Neuron (in vitro differentiated cells): Measurements from ENCODE around the gene WDR18.

ENCODE experiments used
- H2AFZ ChIP-seq: one replicate; pipeline ENCODE4 v1.6.1; 2013; ENCODE audit warnings: low read depth, mild to moderate bottlenecking, inconsistent platforms, low read length, moderate library complexity
- H3K27me3 ChIP-seq: one replicate; pipeline ENCODE4 v1.6.1; 2013; ENCODE audit warnings: low read length; ENCODE audit not compliant: insufficient read depth
- H3K36me3 ChIP-seq: one replicate; pipeline ENCODE4 v1.6.1; 2013; ENCODE audit warnings: low read length; ENCODE audit not compliant: insufficient read depth
- H3K4me1 ChIP-seq: one replicate; pipeline ENCODE4 v1.6.1; 2013; ENCODE audit warnings: low read length; ENCODE audit not compliant: insufficient read depth
- H3K4me3 ChIP-seq: 2 replicates; pipeline ENCODE4 v1.5.1; 2013; ENCODE audit warnings: mild to moderate bottlenecking, low read length, moderate library complexity
- H3K9me3 ChIP-seq: one replicate; pipeline ENCODE4 v1.6.1; 2013; ENCODE audit warnings: low read length

Gene WDR18

DNA sequence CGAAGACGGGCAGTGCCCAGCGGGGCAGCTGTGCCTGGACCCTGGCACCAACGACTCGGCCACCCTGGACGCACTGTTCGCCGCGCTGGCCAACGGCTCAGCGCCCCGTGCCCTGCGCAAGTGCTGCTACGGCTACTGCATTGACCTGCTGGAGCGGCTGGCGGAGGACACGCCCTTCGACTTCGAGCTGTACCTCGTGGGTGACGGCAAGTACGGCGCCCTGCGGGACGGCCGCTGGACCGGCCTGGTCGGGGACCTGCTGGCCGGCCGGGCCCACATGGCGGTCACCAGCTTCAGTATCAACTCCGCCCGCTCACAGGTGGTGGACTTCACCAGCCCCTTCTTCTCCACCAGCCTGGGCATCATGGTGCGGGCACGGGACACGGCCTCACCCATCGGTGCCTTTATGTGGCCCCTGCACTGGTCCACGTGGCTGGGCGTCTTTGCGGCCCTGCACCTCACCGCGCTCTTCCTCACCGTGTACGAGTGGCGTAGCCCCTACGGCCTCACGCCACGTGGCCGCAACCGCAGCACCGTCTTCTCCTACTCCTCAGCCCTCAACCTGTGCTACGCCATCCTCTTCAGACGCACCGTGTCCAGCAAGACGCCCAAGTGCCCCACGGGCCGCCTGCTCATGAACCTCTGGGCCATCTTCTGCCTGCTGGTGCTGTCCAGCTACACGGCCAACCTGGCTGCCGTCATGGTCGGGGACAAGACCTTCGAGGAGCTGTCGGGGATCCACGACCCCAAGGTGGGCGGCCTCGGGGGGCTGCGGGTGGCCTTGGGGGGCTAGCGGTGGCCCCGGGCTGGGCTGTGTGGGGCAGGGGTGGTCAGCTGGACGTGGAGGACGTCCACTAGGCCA lies 20.9 kb downstream of the WDR18 start:
- peaks cover 9% of the 10 kb centered on the region for H3K4me1 ChIP-seq
- no peaks in the 10 kb centered on the region for H3K9me3 ChIP-seq
- peaks cover 10% of the 10 kb centered on the region for H3K27me3 ChIP-seq
- peaks cover 6% of the 10 kb centered on the region for H3K36me3 ChIP-seq
- no peak overlapping the region for H2AFZ ChIP-seq
- H3K4me3 ChIP-seq, result no peak overlapping the region

DNA sequence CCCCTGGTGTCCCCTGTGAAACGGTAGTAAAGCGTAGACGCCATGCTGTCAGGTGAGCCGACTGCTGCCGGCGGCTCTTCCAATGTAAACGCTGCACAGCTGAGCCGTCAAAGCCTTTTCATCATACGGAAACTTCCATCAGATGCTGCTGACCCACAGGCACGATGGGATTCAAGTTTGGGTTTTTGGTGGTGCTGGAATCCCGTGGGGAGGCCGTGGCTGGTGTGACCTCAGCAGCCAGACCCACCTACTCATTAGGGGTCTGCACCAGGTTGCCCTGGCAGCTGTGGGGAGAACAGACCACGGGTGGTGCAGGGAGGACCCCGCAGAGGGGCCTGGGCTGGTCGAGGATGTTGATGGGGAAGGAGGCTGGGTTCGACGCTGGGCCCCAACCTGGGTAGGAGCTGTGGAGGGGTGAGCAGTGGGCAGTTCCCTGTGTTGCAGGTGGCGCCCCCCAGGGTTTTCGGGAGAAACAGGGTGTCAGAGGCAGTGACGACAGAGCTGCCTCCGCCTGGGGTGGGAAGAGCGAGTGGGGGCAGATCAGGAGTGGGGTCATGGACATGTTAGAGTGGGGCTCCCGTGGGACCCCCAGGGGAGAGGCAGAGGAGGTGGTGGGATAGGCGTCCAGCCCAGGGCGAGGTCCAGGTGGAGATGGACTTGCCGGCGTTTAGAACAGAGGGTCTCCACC lies 22.7 kb downstream of the WDR18 start:
- Histone ChIP-seq H2AFZ (no peak overlapping the region), H3K4me3 (no peak overlapping the region), H3K36me3 (peaks cover 17% of the 10 kb centered on the region), H3K27me3 (no peaks in the 10 kb centered on the region), H3K4me1 (no peaks in the 10 kb centered on the region), H3K9me3 (no peaks in the 10 kb centered on the region)

DNA sequence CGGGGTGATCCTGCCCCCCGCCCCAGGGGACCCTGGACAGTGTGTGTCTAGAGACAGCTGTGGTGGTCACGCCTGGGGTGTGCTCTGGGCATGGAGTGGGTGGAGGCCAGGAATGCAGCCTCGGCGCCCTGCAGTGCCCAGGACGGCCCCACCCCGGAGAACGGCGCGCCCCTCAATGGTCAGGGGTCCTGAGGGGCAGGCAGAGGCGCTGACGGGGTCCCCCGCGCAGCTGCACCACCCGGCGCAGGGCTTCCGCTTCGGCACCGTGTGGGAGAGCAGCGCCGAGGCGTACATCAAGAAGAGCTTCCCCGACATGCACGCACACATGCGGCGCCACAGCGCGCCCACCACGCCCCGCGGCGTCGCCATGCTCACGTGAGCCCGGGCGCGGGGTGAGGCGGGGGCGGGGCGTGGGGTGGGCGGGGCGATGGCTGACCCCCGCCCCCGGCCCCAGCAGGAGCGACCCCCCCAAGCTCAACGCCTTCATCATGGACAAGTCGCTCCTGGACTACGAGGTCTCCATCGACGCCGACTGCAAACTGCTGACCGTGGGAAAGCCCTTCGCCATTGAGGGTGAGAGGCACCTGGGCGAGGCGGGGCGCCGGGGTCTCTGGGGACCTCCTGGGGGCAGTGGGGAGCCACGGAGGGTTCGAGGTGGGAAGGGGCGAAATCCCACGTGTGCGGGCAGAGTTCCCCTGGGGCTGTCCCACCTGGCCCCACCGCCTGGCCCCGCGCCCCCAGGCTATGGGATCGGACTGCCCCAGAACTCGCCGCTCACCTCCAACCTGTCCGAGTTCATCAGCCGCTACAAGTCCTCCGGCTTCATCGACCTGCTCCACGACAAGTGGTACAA lies 23.5 kb downstream of the WDR18 start:
- H3K4me3 ChIP-seq, result no peak overlapping the region
- H3K9me3 ChIP-seq, result no peaks in the 10 kb centered on the region
- H3K4me1 ChIP-seq, result no peaks in the 10 kb centered on the region
- peaks cover 25% of the 10 kb centered on the region for H3K36me3 ChIP-seq
- H3K27me3 ChIP-seq, result no peaks in the 10 kb centered on the region
- H2AFZ ChIP-seq, result no peak overlapping the region

DNA sequence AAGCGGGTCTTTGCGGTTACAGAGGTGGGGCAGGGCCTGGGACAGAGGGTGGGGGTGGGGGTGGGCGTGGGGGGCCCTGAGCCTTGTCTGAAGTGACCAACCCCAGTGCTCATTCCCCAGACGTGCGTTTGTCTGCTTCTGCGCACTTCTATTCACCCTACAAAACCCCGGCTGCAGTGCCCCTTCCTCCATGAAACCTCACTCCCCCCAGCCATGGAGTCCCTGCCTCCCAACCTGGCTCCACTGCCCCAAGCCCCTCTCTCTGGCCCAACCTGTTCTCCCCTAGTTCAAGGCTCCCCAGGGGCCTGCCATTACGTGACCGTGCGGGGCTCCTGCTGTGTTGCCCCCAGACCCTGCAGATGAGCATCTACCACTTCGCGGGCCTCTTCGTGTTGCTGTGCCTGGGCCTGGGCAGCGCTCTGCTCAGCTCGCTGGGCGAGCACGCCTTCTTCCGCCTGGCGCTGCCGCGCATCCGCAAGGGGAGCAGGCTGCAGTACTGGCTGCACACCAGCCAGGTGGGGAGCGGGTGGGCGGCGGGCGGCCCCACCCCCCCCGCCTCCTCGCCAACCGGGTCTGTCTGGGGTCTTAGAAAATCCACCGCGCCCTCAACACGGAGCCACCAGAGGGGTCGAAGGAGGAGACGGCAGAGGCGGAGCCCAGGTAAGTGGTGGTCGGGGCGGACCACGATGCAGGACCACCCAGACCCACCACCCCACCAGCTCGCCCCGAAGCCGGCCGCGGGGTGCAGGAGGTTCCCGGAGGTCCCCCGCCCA lies 24.3 kb downstream of the WDR18 start:
- Histone ChIP-seq H3K36me3 (peaks cover 32% of the 10 kb centered on the region), H3K27me3 (no peaks in the 10 kb centered on the region), H3K4me3 (no peak overlapping the region), H3K9me3 (no peaks in the 10 kb centered on the region), H3K4me1 (no peaks in the 10 kb centered on the region), H2AFZ (no peak overlapping the region)

DNA sequence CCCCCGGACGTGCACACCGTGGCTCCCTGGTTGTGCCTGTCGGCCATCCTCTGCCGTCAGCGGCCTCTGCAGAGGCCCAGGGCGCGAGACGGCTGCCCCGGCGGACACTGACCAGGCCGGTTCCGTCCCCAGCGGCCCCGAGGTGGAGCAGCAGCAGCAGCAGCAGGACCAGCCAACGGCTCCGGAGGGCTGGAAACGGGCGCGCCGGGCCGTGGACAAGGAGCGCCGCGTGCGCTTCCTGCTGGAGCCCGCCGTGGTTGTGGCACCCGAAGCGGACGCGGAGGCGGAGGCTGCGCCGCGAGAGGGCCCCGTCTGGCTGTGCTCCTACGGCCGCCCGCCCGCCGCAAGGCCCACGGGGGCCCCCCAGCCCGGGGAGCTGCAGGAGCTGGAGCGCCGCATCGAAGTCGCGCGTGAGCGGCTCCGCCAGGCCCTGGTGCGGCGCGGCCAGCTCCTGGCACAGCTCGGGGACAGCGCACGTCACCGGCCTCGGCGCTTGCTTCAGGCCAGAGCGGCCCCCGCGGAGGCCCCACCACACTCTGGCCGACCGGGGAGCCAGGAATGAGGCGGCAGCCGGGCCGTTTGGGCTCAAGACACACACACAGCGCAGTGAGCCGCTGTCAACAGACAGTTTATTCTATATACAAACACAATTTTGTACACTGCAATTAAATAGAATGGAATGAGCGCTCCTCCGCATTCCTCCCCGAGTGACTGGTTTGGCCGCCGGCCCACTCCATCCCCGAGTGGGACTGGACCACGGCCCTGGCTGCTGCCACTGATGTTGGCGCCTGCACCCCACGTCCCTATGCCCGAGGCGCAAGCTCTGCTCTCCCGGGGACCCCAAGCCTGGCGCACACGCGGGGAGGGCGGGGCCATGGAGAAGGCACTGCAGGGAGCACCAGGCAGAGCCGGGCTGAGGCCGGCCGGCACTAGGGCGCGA lies 25.2 kb downstream of the WDR18 start:
- Histone ChIP-seq H3K36me3 (peaks cover 40% of the 10 kb centered on the region), H3K27me3 (no peaks in the 10 kb centered on the region), H3K4me3 (no peak overlapping the region), H3K4me1 (no peaks in the 10 kb centered on the region), H2AFZ (no peak overlapping the region), H3K9me3 (no peaks in the 10 kb centered on the region)

DNA sequence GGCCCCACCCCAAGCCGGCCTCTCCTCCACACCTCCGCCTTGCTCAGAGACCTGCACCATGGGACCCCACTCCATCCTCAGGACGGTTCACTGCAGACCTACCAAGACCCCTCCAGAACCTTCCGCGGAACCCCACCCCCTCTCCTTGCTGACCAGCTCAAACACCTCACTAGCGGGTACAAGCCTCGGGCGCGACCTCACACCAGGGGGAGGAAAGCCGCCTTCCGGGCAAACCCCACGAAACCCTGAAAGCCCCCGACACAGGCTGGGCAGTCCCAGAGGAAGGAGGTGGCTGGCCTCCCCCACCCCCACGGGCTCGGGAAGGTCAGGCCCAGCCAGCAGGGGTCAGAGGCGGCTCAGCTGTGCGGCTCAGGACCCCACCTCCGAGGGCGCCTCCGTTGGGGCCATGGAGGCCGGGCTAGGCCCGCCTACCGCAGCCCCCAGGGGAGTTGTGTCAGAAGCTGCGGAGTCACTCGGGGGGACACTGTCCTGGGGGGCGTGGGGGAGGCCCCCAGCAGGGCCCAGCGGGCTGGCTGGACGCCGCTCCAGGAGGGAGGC lies 25.9 kb downstream of the WDR18 start:
- Histone ChIP-seq H3K4me3 (no peak overlapping the region), H3K27me3 (no peaks in the 10 kb centered on the region), H3K36me3 (peaks cover 44% of the 10 kb centered on the region), H3K4me1 (no peaks in the 10 kb centered on the region), H2AFZ (no peak overlapping the region), H3K9me3 (no peaks in the 10 kb centered on the region)

DNA sequence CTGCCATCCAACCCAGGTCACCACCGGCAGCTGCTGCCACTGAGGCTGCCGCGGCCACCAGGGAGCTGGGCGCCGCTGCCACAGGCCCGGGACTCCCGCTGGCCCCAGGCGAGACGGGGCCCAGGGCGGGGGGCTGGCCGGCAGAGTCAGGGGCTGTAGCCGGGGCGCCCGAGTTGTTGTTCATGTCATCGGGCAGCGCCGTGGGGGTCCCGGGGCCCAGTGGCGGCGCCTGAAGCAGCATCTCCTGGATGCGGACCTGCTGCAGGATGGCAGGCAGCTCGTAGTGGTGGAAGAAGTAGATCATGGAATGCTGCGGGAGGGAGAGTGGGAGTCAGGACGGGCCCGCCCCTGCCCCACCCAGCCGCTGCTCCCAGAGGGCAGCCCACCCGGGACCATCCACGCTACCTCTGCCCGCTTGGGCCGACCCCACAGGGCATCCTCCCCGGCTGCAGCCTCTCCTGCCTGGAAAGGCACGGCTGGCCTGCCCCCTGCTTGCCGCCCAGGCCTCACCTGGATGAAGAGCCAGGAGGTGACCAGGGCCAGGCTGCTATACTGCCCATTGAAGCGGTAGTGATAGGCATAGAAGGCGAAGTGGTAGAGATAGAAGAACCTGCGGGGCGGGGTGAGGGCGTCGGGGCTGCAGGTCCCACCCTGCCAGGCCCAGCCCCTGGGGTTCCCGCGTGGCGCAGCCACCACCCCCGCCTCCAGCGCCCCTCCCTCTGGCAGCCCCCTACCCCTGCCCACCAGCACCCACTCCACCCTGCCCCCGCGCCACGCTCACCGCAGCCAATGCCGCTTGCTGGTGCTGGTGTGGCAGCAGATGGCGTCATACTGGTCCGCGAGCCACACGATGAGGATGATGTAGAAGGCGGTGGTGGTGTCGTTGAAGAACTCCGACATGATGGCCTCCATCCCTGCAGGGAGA lies 26.7 kb downstream of the WDR18 start:
- H3K4me1 ChIP-seq, result peaks cover 5% of the 10 kb centered on the region
- no peak overlapping the region for H2AFZ ChIP-seq
- no peak overlapping the region for H3K4me3 ChIP-seq
- H3K36me3 ChIP-seq, result peaks cover 44% of the 10 kb centered on the region
- no peaks in the 10 kb centered on the region for H3K27me3 ChIP-seq
- H3K9me3 ChIP-seq, result no peaks in the 10 kb centered on the region

DNA sequence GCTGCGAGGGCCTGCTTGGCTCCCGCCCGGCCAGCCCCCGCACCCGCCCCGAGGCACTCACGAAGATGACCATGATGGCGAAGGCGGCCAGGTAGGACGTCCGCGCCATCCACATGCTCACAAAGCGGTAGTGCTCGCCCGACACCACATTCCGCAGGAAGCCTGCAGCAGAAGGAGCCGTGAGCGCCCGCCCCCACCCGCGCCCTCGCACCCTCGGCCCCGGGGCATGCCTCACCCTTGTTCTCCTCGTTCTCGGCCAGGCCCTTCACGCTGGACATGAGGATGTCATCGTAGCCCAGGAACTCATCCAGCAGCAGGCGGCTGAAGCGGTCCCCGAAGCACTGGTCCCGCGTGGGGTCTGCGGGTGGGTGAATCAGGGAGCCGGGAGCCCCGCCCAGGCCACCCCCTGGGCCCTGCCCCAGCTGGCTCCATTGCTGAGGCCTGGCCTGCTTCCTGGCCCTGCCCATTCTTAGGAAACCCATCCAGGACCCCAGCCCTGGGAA lies 27.7 kb downstream of the WDR18 start:
- H3K4me1 ChIP-seq, result peaks cover 15% of the 10 kb centered on the region
- peaks cover 44% of the 10 kb centered on the region for H3K36me3 ChIP-seq
- no peaks in the 10 kb centered on the region for H3K9me3 ChIP-seq
- no peak overlapping the region for H3K4me3 ChIP-seq
- H2AFZ ChIP-seq, result no peak overlapping the region
- no peaks in the 10 kb centered on the region for H3K27me3 ChIP-seq

DNA sequence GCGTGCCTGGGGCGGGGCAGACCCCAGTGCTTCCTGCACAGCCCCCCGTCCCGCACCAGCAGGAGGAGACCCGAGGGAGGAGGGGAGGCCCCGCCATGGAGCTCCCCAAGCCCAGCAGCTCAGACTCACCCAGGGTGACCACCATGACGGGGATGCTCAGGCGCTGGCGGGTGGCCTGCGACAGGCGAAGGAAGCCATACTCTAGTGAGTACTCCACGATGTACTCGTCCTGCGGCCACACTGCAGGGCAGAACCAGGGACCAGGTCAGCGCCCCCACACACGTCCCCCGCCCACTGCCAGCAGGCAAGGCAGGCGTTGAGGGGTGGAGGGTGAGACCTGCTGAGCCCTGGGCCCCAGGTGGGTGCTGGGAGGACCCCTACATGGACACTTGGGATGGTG lies 28.2 kb downstream of the WDR18 start:
- Histone ChIP-seq H2AFZ (no peak overlapping the region), H3K9me3 (no peaks in the 10 kb centered on the region), H3K36me3 (peaks cover 44% of the 10 kb centered on the region), H3K4me3 (no peak overlapping the region), H3K4me1 (peaks cover 19% of the 10 kb centered on the region), H3K27me3 (no peaks in the 10 kb centered on the region)

DNA sequence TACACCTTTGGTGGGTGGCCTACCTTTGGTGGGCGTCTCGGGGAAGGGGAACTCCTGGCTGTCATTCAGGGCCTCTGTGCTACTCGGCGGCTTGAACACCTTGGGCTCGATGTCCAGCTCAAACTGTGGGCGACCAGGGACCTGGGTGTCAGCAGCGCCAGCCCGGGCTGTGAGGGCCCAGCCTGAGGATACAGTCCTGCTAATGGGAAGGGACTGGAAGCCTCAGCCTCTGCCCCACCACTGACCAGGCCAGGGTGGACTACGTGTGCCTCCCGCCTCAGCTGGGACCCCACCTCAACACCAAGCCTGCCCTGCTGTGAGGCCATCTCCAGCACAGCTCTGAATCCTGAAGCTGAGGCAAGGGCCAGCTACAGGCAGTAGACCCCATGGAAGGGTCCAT lies 29.1 kb downstream of the WDR18 start:
- Histone ChIP-seq H3K4me1 (peaks cover 28% of the 10 kb centered on the region), H2AFZ (no peak overlapping the region), H3K4me3 (no peak overlapping the region), H3K36me3 (peaks cover 48% of the 10 kb centered on the region), H3K27me3 (no peaks in the 10 kb centered on the region), H3K9me3 (no peaks in the 10 kb centered on the region)
